Measurements from ENCODE around the gene SMAD6. TPM values are rescaled to one million over a fixed set of nuclear protein-coding genes. Genes with fewer than 3 reads are reported as not detected.
A peak's percentile ranks its signal among the peaks of the same experiment; 100 is the strongest.

SMAD6 gene
- total RNA-seq, 1 donor from 2014 or later, result 2.7 TPM

GRCh38 chr15:66760968-66761725 lies 59.1 kb downstream of the SMAD6 start:
- Mint-ChIP-seq H3K36me3 (ENCODE audit: low read depth, unreplicated experiment) (no peaks in the 10 kb centered on the region), H3K27ac (ENCODE audit: unreplicated experiment) (no peak overlapping the region), H3K9me3 (ENCODE audit: unreplicated experiment) (peaks cover 2% of the 10 kb centered on the region), H3K4me3 (ENCODE audit: unreplicated experiment) (no peak overlapping the region), H3K4me1 (ENCODE audit: low read depth, unreplicated experiment) (peaks cover 24% of the 10 kb centered on the region), H3K27me3 (ENCODE audit: low read depth, unreplicated experiment) (peaks cover 8% of the 10 kb centered on the region)
- Histone ChIP-seq H3K4me2 (ENCODE audit: low read length) (no peak overlapping the region), H3K36me3 (ENCODE audit: insufficient read depth, low read length) (no peaks in the 10 kb centered on the region), H3K27ac (ENCODE audit: low read depth, low read length) (no peak overlapping the region), H3K9me3 (ENCODE audit: insufficient read depth, low read depth, low read length) (no peaks in the 10 kb centered on the region), H3K79me2 (ENCODE audit: insufficient read depth, low read length) (peaks cover 12% of the 10 kb centered on the region), H4K20me1 (ENCODE audit: insufficient read depth, low read length) (peaks cover 27% of the 10 kb centered on the region), H3K4me3 (ENCODE audit: insufficient read depth, low read depth, low read length) (no peak overlapping the region), H3K4me1 (ENCODE audit: insufficient read depth, low read length) (peaks cover 29% of the 10 kb centered on the region), H3K27me3 (ENCODE audit: insufficient read depth, low read length) (no peaks in the 10 kb centered on the region), H3K9ac (ENCODE audit: low read length) (no peak overlapping the region), H2AFZ (ENCODE audit: low read depth, low read length) (no peak overlapping the region)
- TF ChIP-seq EZH2 (IDR thresholded peaks at IDR 0.05; ENCODE audit: insufficient read depth, low read length) (no peak), CTCF (IDR thresholded peaks at IDR 0.05; ENCODE audit: insufficient read depth, low read depth, low read length) (no peak)
- FAIRE-seq, result no peak
- DNase-seq (ENCODE audit: low read depth), result no peak

GRCh38 chr15:66761726-66762595 lies 59.9 kb downstream of the SMAD6 start:
- Mint-ChIP-seq H3K4me1 (ENCODE audit: low read depth, unreplicated experiment) (peaks cover 32% of the 10 kb centered on the region), H3K36me3 (ENCODE audit: low read depth, unreplicated experiment) (no peaks in the 10 kb centered on the region), H3K9me3 (ENCODE audit: unreplicated experiment) (peaks cover 2% of the 10 kb centered on the region), H3K27ac (ENCODE audit: unreplicated experiment) (no peak overlapping the region), H3K27me3 (ENCODE audit: low read depth, unreplicated experiment) (peaks cover 8% of the 10 kb centered on the region), H3K4me3 (ENCODE audit: unreplicated experiment) (no peak overlapping the region)
- H4K20me1 ChIP-seq (ENCODE audit: insufficient read depth, low read length), result peaks cover 27% of the 10 kb centered on the region
- H3K79me2 ChIP-seq (ENCODE audit: insufficient read depth, low read length), result peaks cover 8% of the 10 kb centered on the region
- FAIRE-seq (no peak), DNase-seq (ENCODE audit: low read depth) (peak; percentile 45)
- no peak overlapping the region for H3K4me3 ChIP-seq (ENCODE audit: insufficient read depth, low read depth, low read length)
- no peak overlapping the region for H3K27ac ChIP-seq (ENCODE audit: low read depth, low read length)
- no peak overlapping the region for H3K4me2 ChIP-seq (ENCODE audit: low read length)
- H3K27me3 ChIP-seq (ENCODE audit: insufficient read depth, low read length), result no peaks in the 10 kb centered on the region
- H3K9ac ChIP-seq (ENCODE audit: low read length), result no peak overlapping the region
- peaks cover 37% of the 10 kb centered on the region for H3K4me1 ChIP-seq (ENCODE audit: insufficient read depth, low read length)
- H3K36me3 ChIP-seq (ENCODE audit: insufficient read depth, low read length), result no peaks in the 10 kb centered on the region
- no peaks in the 10 kb centered on the region for H3K9me3 ChIP-seq (ENCODE audit: insufficient read depth, low read depth, low read length)
- H2AFZ ChIP-seq (ENCODE audit: low read depth, low read length), result no peak overlapping the region
- TF ChIP-seq EZH2 (IDR thresholded peaks at IDR 0.05; ENCODE audit: insufficient read depth, low read length) (no peak), CTCF (IDR thresholded peaks at IDR 0.05; ENCODE audit: insufficient read depth, low read depth, low read length) (no peak)

Data from astrocyte (in vitro differentiated cells and primary cell).